Mesenchymal stem cell (in vitro differentiated cells and primary cell): ENCODE data around the gene SDHAF2. TPM values are rescaled to one million over a fixed set of nuclear protein-coding genes. Genes with fewer than 3 reads are reported as not detected.
A peak's percentile ranks its signal among the peaks of the same experiment; 100 is the strongest.
"Not testable (repeated sequence)": the region's sequence is repeated elsewhere in the genome, so short reads cannot be mapped to it uniquely, and the experiment has no call there.

ENCODE experiments used
- DNase-seq: peaks from one replicate; pipeline ENCODE4 v3.0.0-alpha.2; 2013
- H2AFZ ChIP-seq: one replicate; pipeline ENCODE4 v1.6.1; 2013; ENCODE audit warnings: low read depth, mild to moderate bottlenecking, control low read depth, inconsistent platforms, low read length, moderate library complexity
- H2AK5ac ChIP-seq: 2 replicates; pipeline ENCODE4 v1.6.1; 2013; ENCODE audit warnings: low read length, moderate library complexity, mild to moderate bottlenecking, inconsistent platforms; ENCODE audit not compliant: severe bottlenecking
- H2BK120ac ChIP-seq: one replicate; pipeline ENCODE4 v1.6.1; 2013; ENCODE audit warnings: low read depth, mild to moderate bottlenecking, inconsistent platforms, low read length, moderate library complexity
- H2BK12ac ChIP-seq, 2 experiments: one replicate each; pipeline ENCODE4 v1.6.1; 2013; ENCODE audit warnings: inconsistent platforms in 2 of 2, low read length in 2 of 2, mild to moderate bottlenecking in 2 of 2, moderate library complexity in 2 of 2, control low read depth in 1 of 2
- H2BK15ac ChIP-seq: one replicate; pipeline ENCODE4 v1.6.1; 2013; ENCODE audit warnings: mild to moderate bottlenecking, low read depth, inconsistent platforms; ENCODE audit not compliant: poor library complexity, severe bottlenecking
- H2BK5ac ChIP-seq: 2 replicates; pipeline ENCODE4 v1.6.1; 2013; ENCODE audit warnings: low read depth, mild to moderate bottlenecking, low read length, control low read depth, inconsistent platforms; ENCODE audit not compliant: poor library complexity, severe bottlenecking
- H3K14ac ChIP-seq, 2 experiments: one replicate each; pipeline ENCODE4 v1.6.1; 2013; ENCODE audit warnings: inconsistent platforms in 2 of 2, low read length in 2 of 2, control low read depth in 1 of 2, mild to moderate bottlenecking in 1 of 2, moderate library complexity in 1 of 2
- H3K18ac ChIP-seq, 2 experiments: one replicate each; pipeline ENCODE4 v1.6.1; 2013; ENCODE audit warnings: inconsistent platforms in 2 of 2, low read length in 2 of 2, control low read depth in 1 of 2, low read depth in 1 of 2, mild to moderate bottlenecking in 1 of 2
- H3K23ac ChIP-seq, 2 experiments: one replicate each; pipeline ENCODE4 v1.6.1; 2013; ENCODE audit warnings: inconsistent platforms in 2 of 2, low read length in 2 of 2, mild to moderate bottlenecking in 2 of 2, moderate library complexity in 2 of 2, control low read depth in 1 of 2
- H3K27ac ChIP-seq: 2 replicates; pipeline ENCODE4 v1.5.1; 2013; ENCODE audit warnings: mild to moderate bottlenecking, moderate library complexity, low read length, control low read depth, inconsistent platforms; ENCODE audit not compliant: poor library complexity, severe bottlenecking
- H3K27me3 ChIP-seq, 2 experiments: 2 replicates each; pipeline versions ENCODE4 v1.6.1 to v1.7.0; 2013; ENCODE audit warnings: low read length in 2 of 2, mild to moderate bottlenecking in 2 of 2, moderate library complexity in 2 of 2, control low read depth in 1 of 2, inconsistent platforms in 1 of 2; ENCODE audit not compliant: control insufficient read depth in 1 of 2, insufficient read depth in 1 of 2
- H3K36me3 ChIP-seq, 2 experiments: 2 replicates each; pipeline versions ENCODE4 v1.6.1 to v1.7.0; 2013; ENCODE audit warnings: low read length in 2 of 2, control low read depth in 1 of 2, inconsistent platforms in 1 of 2, low read depth in 1 of 2, mild to moderate bottlenecking in 1 of 2; ENCODE audit not compliant: insufficient read depth in 2 of 2, control insufficient read depth in 1 of 2
- H3K4ac ChIP-seq, 2 experiments: one replicate each; pipeline ENCODE4 v1.6.1; 2013; ENCODE audit warnings: inconsistent platforms in 2 of 2, low read length in 2 of 2, mild to moderate bottlenecking in 2 of 2, moderate library complexity in 2 of 2, control low read depth in 1 of 2, low read depth in 1 of 2
- H3K4me1 ChIP-seq: 2 replicates; pipeline ENCODE4 v1.6.1; 2013; ENCODE audit warnings: low read depth, low read length, control low read depth; ENCODE audit not compliant: control insufficient read depth, insufficient read depth
- H3K4me2 ChIP-seq: 2 replicates; pipeline ENCODE4 v1.6.1; 2013; ENCODE audit warnings: low read length, mild to moderate bottlenecking, inconsistent platforms; ENCODE audit not compliant: poor library complexity, severe bottlenecking
- H3K4me3 ChIP-seq, 2 experiments: 2 replicates each; pipeline versions ENCODE4 v1.5.1 to v1.7.0; 2013; ENCODE audit warnings: low read length in 2 of 2, mild to moderate bottlenecking in 2 of 2, control low read depth in 1 of 2, low read depth in 1 of 2; ENCODE audit not compliant: insufficient read depth in 1 of 2
- H3K79me1 ChIP-seq: replicated peaks from 2 replicates; pipeline ENCODE4 v1.6.1; 2013; ENCODE audit warnings: mild to moderate bottlenecking, control low read depth, low read length, inconsistent platforms; ENCODE audit not compliant: poor library complexity, severe bottlenecking
- H3K9ac ChIP-seq: 2 replicates; pipeline ENCODE4 v1.7.0; 2013; ENCODE audit warnings: mild to moderate bottlenecking, low read length, moderate library complexity
- H3K9me3 ChIP-seq: 2 replicates; pipeline ENCODE4 v1.7.0; 2013; ENCODE audit warnings: mild to moderate bottlenecking, low read length; ENCODE audit not compliant: control insufficient read depth
- H4K8ac ChIP-seq: one replicate; pipeline ENCODE4 v1.6.1; 2013; ENCODE audit warnings: inconsistent platforms, mild to moderate bottlenecking, low read length, moderate library complexity
- H4K91ac ChIP-seq: one replicate; pipeline ENCODE4 v1.6.1; 2013; ENCODE audit warnings: mild to moderate bottlenecking, low read length, inconsistent platforms
- WGBS: methylation state at CpG from one replicate; pipeline ENCODE4 v1.1.7; 2013; ENCODE audit warnings: mixed read lengths; 5-methylcytosine and 5-hydroxymethylcytosine counted together
- polyA plus RNA-seq, 2 experiments: library from polyadenylated mRNA; stranded (reverse); fragments of 200-250 nt; gene quantifications; one replicate each; pipeline ENCODE4 v1.2.3, GENCODE V29; 2013

SDHAF2 gene
- 25.6 TPM for polyA plus RNA-seq (2013, experiment 1 of 2)
- 27.2 TPM for polyA plus RNA-seq (2013, experiment 2 of 2)

GRCh38 chr11:61429691-61430582 is at the start of gene SDHAF2, which contains the start of gene CPSF7:
Gene SDHAF2 (plus strand): TSS chr11:61430124. CDS start chr11:61430147, 23 bp downstream.
Gene CPSF7 (minus strand): TSS chr11:61429975. CDS start chr11:61429235, 740 bp downstream.
- H2AFZ ChIP-seq: peak within 1 kb of the TSS; percentile 89
- H2BK5ac ChIP-seq: peak within 1 kb of the TSS; percentile 97
- H3K4me2 ChIP-seq: peak within 1 kb of the TSS; percentile 57
- H2AK5ac ChIP-seq: peak within 1 kb of the TSS; percentile 91
- peak within 1 kb of the TSS; percentile 97 to 99 for H3K4ac ChIP-seq
- H2BK120ac ChIP-seq: peak within 1 kb of the TSS; percentile 99
- under 1% methylated on average over 76 of the region's 82 CpGs for WGBS
- H3K18ac ChIP-seq: peak within 1 kb of the TSS; percentile 98 to 100
- peak; percentile 96 for DNase-seq
- peaks cover 13 to 50% of the 10 kb centered on the region in 2 experiments for H3K36me3 ChIP-seq
- no peaks in the 10 kb centered on the region for H3K9me3 ChIP-seq
- peaks cover 7% of the 10 kb centered on the region for H3K4me1 ChIP-seq
- peak within 1 kb of the TSS; percentile 97 for H3K9ac ChIP-seq
- no peaks in the 10 kb centered on the region for H3K27me3 ChIP-seq
- no peak within 1 kb of the TSS for H2BK12ac ChIP-seq
- H3K23ac ChIP-seq: peak within 1 kb of the TSS in 1 of 2 experiments; percentile 85
- H3K27ac ChIP-seq: peak within 1 kb of the TSS; percentile 79
- H3K4me3 ChIP-seq: peak within 1 kb of the TSS; percentile 97
- peak within 1 kb of the TSS; percentile 100 for H4K8ac ChIP-seq
- H3K79me1 ChIP-seq: peaks cover 17% of the 10 kb centered on the region
- peak within 1 kb of the TSS; percentile 94 for H2BK15ac ChIP-seq
- H3K14ac ChIP-seq: peak within 1 kb of the TSS; percentile 86 to 87
- peak within 1 kb of the TSS; percentile 99 for H4K91ac ChIP-seq

GRCh38 chr11:61380884-61381283 is 49.0 kb upstream of the SDHAF2 start:
- Histone ChIP-seq H3K79me1 (no peaks in the 10 kb centered on the region), H2BK12ac (no peak overlapping the region), H2AFZ (no peak overlapping the region), H3K4ac (no peak overlapping the region), H3K4me1 (peaks cover 6% of the 10 kb centered on the region), H2BK120ac (no peak overlapping the region), H4K91ac (no peak overlapping the region), H2AK5ac (no peak overlapping the region), H3K18ac (no peak overlapping the region), H3K4me3 (no peak overlapping the region), H3K23ac (no peak overlapping the region), H2BK5ac (no peak overlapping the region), H3K14ac (no peak overlapping the region), H2BK15ac (no peak overlapping the region), H3K9ac (no peak overlapping the region), H3K4me2 (no peak overlapping the region), H3K27me3 (no peaks in the 10 kb centered on the region), H4K8ac (no peak overlapping the region), H3K36me3 (peaks cover 7 to 11% of the 10 kb centered on the region in 2 experiments), H3K27ac (no peak overlapping the region), H3K9me3 (no peaks in the 10 kb centered on the region)
- no peak for DNase-seq
- WGBS: 96% methylated on average over 7 of the region's 9 CpGs

GRCh38 chr11:61383859-61384258 is 46.1 kb upstream of the SDHAF2 start:
- not testable (repeated sequence) for H3K79me1 ChIP-seq, H2BK5ac ChIP-seq, H3K23ac ChIP-seq, H3K4ac ChIP-seq, H4K91ac ChIP-seq, H3K27me3 ChIP-seq, H3K4me2 ChIP-seq, H3K14ac ChIP-seq, H3K4me1 ChIP-seq, H2AFZ ChIP-seq, H3K18ac ChIP-seq, H3K9me3 ChIP-seq, H2BK15ac ChIP-seq, H2AK5ac ChIP-seq, H4K8ac ChIP-seq, H2BK120ac ChIP-seq, H3K27ac ChIP-seq, H3K4me3 ChIP-seq, DNase-seq, H2BK12ac ChIP-seq, H3K36me3 ChIP-seq, H3K9ac ChIP-seq
- WGBS: 85% methylated on average over 5 of the region's 5 CpGs
